Measurements from ENCODE around the gene PHACTR1.

- TF ChIP-seq ISL1 (CRISPR knock-in tag; IDR thresholded peaks at IDR 0.05) = no peak
- no peak for TF ChIP-seq PPARA (CRISPR knock-in tag; IDR thresholded peaks at IDR 0.05; ENCODE audit: borderline replicate concordance)
- no peak for TF ChIP-seq PATZ1 (CRISPR knock-in tag; IDR thresholded peaks at IDR 0.05; ENCODE audit: borderline replicate concordance)
- TF ChIP-seq ARNTL (CRISPR knock-in tag; IDR thresholded peaks at IDR 0.05; ENCODE audit: borderline replicate concordance, low read depth) = no peak
These were observed 401.0 kb downstream of the PHACTR1 start for GRCh38 chr6:13117570-13117969.

All from SK-N-SH treated with all-trans-retinoic acid at 6 μM for 48 hours (cell line).